Measurements from ENCODE around the gene TMED4. TPM values are rescaled to one million over a fixed set of nuclear protein-coding genes. Genes with fewer than 3 reads are reported as not detected.

TMED4 gene
- 93.4 and 96.6 TPM in 2 replicates for total RNA-seq (2014; rRNA removed; shearing (Covaris generic))

GRCh38 chr7:44581879-44582603, at the start of gene TMED4:
TSS of gene TMED4 (minus strand) at chr7:44582231. CDS start at chr7:44582206, 25 bp downstream.

GRCh38 chr7:44606341-44607140, 24.5 kb upstream of the TMED4 start, which contains the start of gene OGDH:
TSS of gene OGDH (plus strand) at chr7:44606627. CDS start at chr7:44624344, 17,717 bp downstream.

GRCh38 chr7:44573464-44574286, 8.4 kb downstream of the TMED4 start, which contains the start of gene DDX56:
TSS of gene DDX56 (minus strand) at chr7:44573908. CDS start at chr7:44573895, 13 bp downstream.

GRCh38 chr7:44541028-44541869, 40.8 kb downstream of the TMED4 start, which contains the start of gene NPC1L1:
TSS of gene NPC1L1 (minus strand) at chr7:44541330. CDS start at chr7:44541259, 71 bp downstream.

Other genes starting within 250 kb of the TMED4 start
- gene NUDCD3, start 91.6 kb downstream of the TMED4 start, total RNA-seq (2014; rRNA removed; shearing (Covaris generic)) = 96.9 and 110 TPM in 2 replicates
- 0.03 and 0.11 TPM in 2 replicates for gene NPC1L1, start 40.9 kb downstream of the TMED4 start, total RNA-seq (2014; rRNA removed; shearing (Covaris generic))
- 108 and 140 TPM in 2 replicates for gene DDX56, start 8.3 kb downstream of the TMED4 start, total RNA-seq (2014; rRNA removed; shearing (Covaris generic))
- 40.8 and 41.8 TPM in 2 replicates for gene OGDH, start 24.4 kb upstream of the TMED4 start, total RNA-seq (2014; rRNA removed; shearing (Covaris generic))
- 13.1 and 14.1 TPM in 2 replicates for gene ZMIZ2, start 166.6 kb upstream of the TMED4 start, total RNA-seq (2014; rRNA removed; shearing (Covaris generic))
- gene PPIA, start 214.4 kb upstream of the TMED4 start, total RNA-seq (2014; rRNA removed; shearing (Covaris generic)) = 3,364 and 3,839 TPM in 2 replicates